Smooth muscle cell (in vitro differentiated cells): ENCODE data around the gene CRYBG2. TPM values are rescaled to one million over a fixed set of nuclear protein-coding genes. Genes with fewer than 3 reads are reported as not detected.

Experiments used
- DNase-seq: peaks from one replicate; lab custom pipeline; 2025; ENCODE audit not compliant: unreplicated experiment; lab: John Stamatoyannopoulos, UW
- H2AFZ ChIP-seq: fragments of 200-600 bp; sonication (generic); 2 replicates; pipeline ENCODE4 v1.6.0; 2016; ENCODE audit warnings: antibody characterized with exemption, low read depth, mild to moderate bottlenecking
- H3F3A ChIP-seq: fragments of 200-600 bp; sonication (generic); 2 replicates; pipeline ENCODE4 v1.6.0; 2017; ENCODE audit warnings: antibody characterized with exemption, low read depth
- H3K27ac ChIP-seq: fragments of 200-600 bp; sonication (generic); 2 replicates; pipeline ENCODE4 v1.5.1; 2016; ENCODE audit warnings: low read depth, mild to moderate bottlenecking
- H3K27me3 ChIP-seq: fragments of 200-600 bp; sonication (generic); 2 replicates; pipeline ENCODE4 v1.6.1; 2016; ENCODE audit warnings: low read depth, mild to moderate bottlenecking
- H3K36me3 ChIP-seq: fragments of 200-600 bp; sonication (generic); 2 replicates; pipeline ENCODE4 v1.5.1; 2016; ENCODE audit warnings: low read depth
- H3K4me1 ChIP-seq: fragments of 200-600 bp; sonication (generic); 2 replicates; pipeline ENCODE4 v1.5.1; 2016; ENCODE audit warnings: low read depth
- H3K4me2 ChIP-seq: fragments of 200-600 bp; sonication (generic); 2 replicates; pipeline ENCODE4 v1.6.0; 2016; ENCODE audit warnings: mild to moderate bottlenecking
- H3K4me3 ChIP-seq: fragments of 200-600 bp; sonication (generic); 2 replicates; pipeline ENCODE4 v1.5.1; 2016; ENCODE audit warnings: mild to moderate bottlenecking
- H3K79me2 ChIP-seq: fragments of 200-600 bp; sonication (generic); 2 replicates; pipeline ENCODE4 v1.6.0; 2016; ENCODE audit warnings: low read depth, mild to moderate bottlenecking
- H3K9ac ChIP-seq: fragments of 200-600 bp; sonication (generic); 2 replicates; pipeline ENCODE4 v1.6.0; 2016; ENCODE audit warnings: low read depth
- H3K9me3 ChIP-seq: fragments of 200-600 bp; sonication (generic); replicated peaks from 2 replicates; pipeline ENCODE4 v1.5.1; 2016; ENCODE audit warnings: low read depth
- H4K20me1 ChIP-seq: fragments of 200-600 bp; sonication (generic); 2 replicates; pipeline ENCODE4 v1.6.0; 2016; ENCODE audit warnings: low read depth
- WGBS: methylation state at CpG from one replicate; pipeline ENCODE4 v1.1.7; 2016; ENCODE audit warnings: low lambda C conversion rate; 5-methylcytosine and 5-hydroxymethylcytosine counted together
- polyA plus RNA-seq: library from polyadenylated mRNA; unstranded; fragments of >200 nt; fragmentation: Nextera tagmentation; extraction: Ambion mirVana; gene quantifications from 2 replicates; pipeline ENCODE4 v1.2.1, GENCODE V29; 2016
- total RNA-seq: library from RNA; depleted of rRNA; stranded (reverse); fragments of >200 nt; gene quantifications from 2 replicates; pipeline ENCODE4 v1.2.3, GENCODE V29; 2014
- TF ChIP-seq, protein P1 (sequence below): fragments of 200-600 bp; sonication (generic); IDR thresholded peaks from 2 replicates; pipeline ENCODE4 v1.5.1; 2017; ENCODE audit warnings: borderline replicate concordance, mild to moderate bottlenecking, antibody characterized with exemption; ENCODE audit not compliant: insufficient read depth, poor library complexity, severe bottlenecking

Gene CRYBG2
- total and polyA plus RNA-seq, 2 experiments from 2014 or later = 4.1 to 9.5 TPM

DNA sequence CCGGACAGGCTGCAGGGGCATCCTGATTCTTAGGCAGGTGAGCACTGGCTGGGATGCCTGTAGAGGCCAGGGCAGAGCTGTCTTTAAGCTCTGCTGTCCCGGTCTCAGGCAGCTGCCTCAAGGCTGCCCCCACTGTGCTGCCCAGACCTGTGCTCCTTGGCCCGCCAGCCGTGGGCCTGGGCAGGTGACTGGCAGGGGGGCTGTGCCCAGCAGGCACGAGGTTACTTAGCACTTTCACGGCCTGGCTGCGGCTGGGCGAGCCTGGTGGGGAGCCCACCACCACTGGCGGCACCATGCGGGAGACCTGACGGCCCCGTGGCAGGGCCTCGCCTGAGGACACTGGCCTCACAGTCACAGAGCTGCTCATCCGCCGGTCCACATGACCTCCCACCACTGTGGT is 8.2 kb downstream of the CRYBG2 start:
- DNase-seq = no peak
- 95% methylated on average over 15 of the region's 15 CpGs for WGBS
- H3K4me1 ChIP-seq = peaks cover 3% of the 10 kb centered on the region
- no peak overlapping the region for H3K9ac ChIP-seq
- no peak overlapping the region for H3K4me2 ChIP-seq
- no peaks in the 10 kb centered on the region for H3K79me2 ChIP-seq
- no peaks in the 10 kb centered on the region for H3K9me3 ChIP-seq
- TF ChIP-seq, protein P1, sequence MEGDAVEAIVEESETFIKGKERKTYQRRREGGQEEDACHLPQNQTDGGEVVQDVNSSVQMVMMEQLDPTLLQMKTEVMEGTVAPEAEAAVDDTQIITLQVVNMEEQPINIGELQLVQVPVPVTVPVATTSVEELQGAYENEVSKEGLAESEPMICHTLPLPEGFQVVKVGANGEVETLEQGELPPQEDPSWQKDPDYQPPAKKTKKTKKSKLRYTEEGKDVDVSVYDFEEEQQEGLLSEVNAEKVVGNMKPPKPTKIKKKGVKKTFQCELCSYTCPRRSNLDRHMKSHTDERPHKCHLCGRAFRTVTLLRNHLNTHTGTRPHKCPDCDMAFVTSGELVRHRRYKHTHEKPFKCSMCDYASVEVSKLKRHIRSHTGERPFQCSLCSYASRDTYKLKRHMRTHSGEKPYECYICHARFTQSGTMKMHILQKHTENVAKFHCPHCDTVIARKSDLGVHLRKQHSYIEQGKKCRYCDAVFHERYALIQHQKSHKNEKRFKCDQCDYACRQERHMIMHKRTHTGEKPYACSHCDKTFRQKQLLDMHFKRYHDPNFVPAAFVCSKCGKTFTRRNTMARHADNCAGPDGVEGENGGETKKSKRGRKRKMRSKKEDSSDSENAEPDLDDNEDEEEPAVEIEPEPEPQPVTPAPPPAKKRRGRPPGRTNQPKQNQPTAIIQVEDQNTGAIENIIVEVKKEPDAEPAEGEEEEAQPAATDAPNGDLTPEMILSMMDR = no peak
- H3K4me3 ChIP-seq = no peak overlapping the region
- peaks cover 3% of the 10 kb centered on the region for H3F3A ChIP-seq
- H3K27ac ChIP-seq = no peak overlapping the region
- no peak overlapping the region for H2AFZ ChIP-seq
- H3K27me3 ChIP-seq = no peaks in the 10 kb centered on the region
- no peaks in the 10 kb centered on the region for H4K20me1 ChIP-seq
- no peaks in the 10 kb centered on the region for H3K36me3 ChIP-seq

DNA sequence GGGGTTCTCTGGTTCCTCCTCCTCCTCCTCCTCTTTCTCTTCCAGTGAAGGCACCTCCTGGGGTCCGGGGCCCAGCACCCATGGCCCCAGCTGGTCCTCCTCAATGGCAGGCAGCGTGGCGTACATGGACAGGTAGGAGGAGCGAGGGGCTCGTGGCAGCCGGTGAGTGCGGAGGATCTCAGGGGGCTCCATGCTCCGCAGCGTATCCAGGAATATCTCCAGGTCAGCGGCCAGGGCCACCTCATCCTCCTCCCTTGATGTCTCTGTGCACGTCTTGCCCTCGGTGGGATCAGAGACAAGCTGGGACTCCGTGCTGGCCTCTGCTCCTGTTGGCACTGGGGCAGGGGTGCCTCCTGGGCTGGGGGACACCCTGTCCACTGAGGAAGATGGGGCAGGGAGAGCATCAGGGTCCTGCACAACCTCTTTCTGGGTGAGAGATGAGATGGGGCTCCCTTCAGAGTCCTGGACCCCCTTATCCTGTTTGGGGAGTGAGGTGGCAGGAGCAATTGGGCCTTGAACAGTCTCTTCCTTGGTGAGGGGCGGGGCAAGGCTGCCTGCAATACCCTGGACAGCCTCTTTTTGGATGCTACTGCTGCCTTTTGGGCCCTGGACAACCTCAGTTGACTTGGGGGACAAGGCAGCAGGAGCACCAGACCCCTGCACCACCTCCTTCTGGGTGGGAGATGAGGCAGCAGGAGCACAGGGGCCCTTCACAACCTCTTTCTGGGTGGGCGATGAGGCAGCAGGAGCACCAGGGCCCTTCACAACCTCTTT is 9.6 kb downstream of the CRYBG2 start:
- WGBS = 94% methylated on average over 15 of the region's 15 CpGs

DNA sequence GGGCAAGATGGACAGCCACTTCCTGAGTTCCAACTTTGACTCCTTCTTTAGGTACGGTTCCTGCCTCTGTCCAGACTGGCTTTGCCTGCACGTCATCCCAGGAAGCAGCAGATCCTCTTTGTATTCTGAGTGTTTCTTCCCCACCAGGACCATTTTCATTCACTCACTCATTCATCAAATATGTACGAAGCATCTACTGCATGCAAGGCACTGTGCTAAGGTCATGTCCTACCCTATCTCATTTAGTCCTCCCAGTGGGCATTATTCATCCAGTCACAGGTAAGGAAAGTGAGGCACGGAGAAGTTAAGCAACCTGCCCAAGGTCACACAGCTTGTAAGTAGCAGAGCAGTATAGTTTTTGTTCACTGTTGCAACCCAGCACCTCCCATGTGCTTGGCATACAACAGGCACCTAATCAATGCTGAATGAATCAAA is 13.9 kb downstream of the CRYBG2 start:
- Histone ChIP-seq H3K79me2 (no peaks in the 10 kb centered on the region), H3K36me3 (no peaks in the 10 kb centered on the region), H4K20me1 (no peaks in the 10 kb centered on the region), H3F3A (no peaks in the 10 kb centered on the region), H3K4me3 (no peak overlapping the region), H3K4me1 (peaks cover 10% of the 10 kb centered on the region), H2AFZ (no peak overlapping the region), H3K27me3 (peaks cover 10% of the 10 kb centered on the region), H3K27ac (no peak overlapping the region), H3K9me3 (no peaks in the 10 kb centered on the region), H3K4me2 (no peak overlapping the region), H3K9ac (no peak overlapping the region)
- TF ChIP-seq, protein P1 = no peak
- no peak for DNase-seq
- 90% methylated on average over 4 of the region's 4 CpGs for WGBS

More for the DNA sequence above, 9.6 kb downstream of the CRYBG2 start:
- Histone ChIP-seq H3K9ac (no peak overlapping the region), H3K79me2 (no peaks in the 10 kb centered on the region), H3K9me3 (no peaks in the 10 kb centered on the region), H3K4me1 (no peaks in the 10 kb centered on the region), H4K20me1 (no peaks in the 10 kb centered on the region), H3K4me3 (no peak overlapping the region), H3K36me3 (no peaks in the 10 kb centered on the region), H3K27ac (no peak overlapping the region), H3F3A (peaks cover under 1% of the 10 kb centered on the region), H3K4me2 (no peak overlapping the region), H2AFZ (no peak overlapping the region), H3K27me3 (no peaks in the 10 kb centered on the region)
- TF ChIP-seq, protein P1 = no peak
- DNase-seq = no peak

DNA sequence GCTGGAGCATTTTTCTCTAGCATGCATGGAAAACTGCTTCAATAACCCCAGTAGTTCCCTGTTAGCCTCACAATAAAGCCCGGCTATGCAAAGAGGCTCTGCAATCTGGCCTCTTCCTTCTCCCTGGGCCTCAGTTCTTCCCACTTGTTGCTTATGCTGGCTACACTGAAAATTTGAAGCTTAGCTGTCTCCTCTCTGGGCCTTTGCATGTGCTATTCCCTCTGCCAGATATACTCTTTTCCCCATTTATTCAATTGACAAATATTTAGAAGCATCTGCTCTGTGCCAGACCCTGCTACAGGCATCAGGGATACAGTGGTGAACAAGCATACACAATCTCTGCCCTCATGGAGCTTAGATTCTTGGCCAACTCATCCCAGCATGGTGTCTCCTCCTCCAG is 15.3 kb downstream of the CRYBG2 start:
- Histone ChIP-seq H3K9ac (no peak overlapping the region), H2AFZ (no peak overlapping the region), H3K9me3 (no peaks in the 10 kb centered on the region), H3K4me3 (no peak overlapping the region), H3K4me1 (peaks cover 10% of the 10 kb centered on the region), H4K20me1 (no peaks in the 10 kb centered on the region), H3K79me2 (no peaks in the 10 kb centered on the region), H3K27me3 (peaks cover 16% of the 10 kb centered on the region), H3F3A (no peaks in the 10 kb centered on the region), H3K27ac (no peak overlapping the region), H3K4me2 (no peak overlapping the region), H3K36me3 (no peaks in the 10 kb centered on the region)
- WGBS = 94% methylated on average over 1 of the region's 1 CpG
- TF ChIP-seq, protein P1 = no peak
- DNase-seq = no peak
